Muscle of back (tissue), 11 donors: ENCODE results near the gene C2CD2. TPM values are rescaled to one million over a fixed set of nuclear protein-coding genes. Genes with fewer than 3 reads are reported as not detected.
"Not testable (repeated sequence)": the region's sequence is repeated elsewhere in the genome, so short reads cannot be mapped to it uniquely, and the experiment has no call there.

Source experiments
- DNase-seq, 3 donors: peaks; one replicate each; pipeline versions ENCODE4 v3.0.0 to v3.0.0-alpha.2; 2013
- polyA plus RNA-seq, 10 donors: library from polyadenylated mRNA; unstranded; fragments of 120-200 nt; gene quantifications; one replicate each; pipeline ENCODE4 v1.2.1, GENCODE V29; 2013; ENCODE audit not compliant: insufficient read length in 10 of 10

Gene C2CD2
- polyA plus RNA-seq, 10 donors = 6.5 to 13.1 (median 10.9) TPM

- DNase-seq = not testable (repeated sequence)
Observed at GRCh38 chr21:41959697-41960096, 5.9 kb upstream of the C2CD2 start.

GRCh38 chr21:41958886-41959563 is 5.2 kb upstream of the C2CD2 start:
- DNase-seq = no peak

- DNase-seq = peak; percentile 85 to 93 (median 87)
Observed at GRCh38 chr21:41957991-41958766, 4.4 kb upstream of the C2CD2 start.

GRCh38 chr21:41956926-41957729 is 3.3 kb upstream of the C2CD2 start:
- peak in 2 of 3 donors; percentile 48 to 49 for DNase-seq

GRCh38 chr21:41955516-41955915 is 1.7 kb upstream of the C2CD2 start:
- no peak for DNase-seq

- DNase-seq = no peak
Observed at GRCh38 chr21:41954654-41955499, 1.1 kb upstream of the C2CD2 start.

GRCh38 chr21:41953249-41953830 is 478 bp downstream of the C2CD2 start:
- DNase-seq = peak in 1 of 3 donors; percentile 73

GRCh38 chr21:41952568-41953248 is 1.1 kb downstream of the C2CD2 start:
- DNase-seq = no peak

- no peak for DNase-seq
Observed at GRCh38 chr21:41951876-41952567, 1.8 kb downstream of the C2CD2 start.

- no peak for DNase-seq
Observed at GRCh38 chr21:41950941-41951351, 2.9 kb downstream of the C2CD2 start.

GRCh38 chr21:41949631-41950030 is 4.2 kb downstream of the C2CD2 start:
- not testable (repeated sequence) for DNase-seq

GRCh38 chr21:41948901-41949300 is 4.9 kb downstream of the C2CD2 start:
- no peak for DNase-seq

- no peak for DNase-seq
Observed at GRCh38 chr21:41948078-41948895, 5.5 kb downstream of the C2CD2 start.

- DNase-seq = no peak
Observed at GRCh38 chr21:41945982-41946381, 7.8 kb downstream of the C2CD2 start.

- DNase-seq = no peak
Observed at GRCh38 chr21:41943851-41944250, 10.0 kb downstream of the C2CD2 start.

GRCh38 chr21:41942457-41942856 is 11.4 kb downstream of the C2CD2 start:
- no peak for DNase-seq

- DNase-seq = no peak
Observed at GRCh38 chr21:41941941-41942340, 11.9 kb downstream of the C2CD2 start.

- DNase-seq = no peak
Observed at GRCh38 chr21:41940431-41940830, 13.4 kb downstream of the C2CD2 start.

GRCh38 chr21:41939391-41939790 is 14.4 kb downstream of the C2CD2 start:
- DNase-seq = no peak
